ENCODE data around the gene LDB2.

GRCh38 chr4:16728111-16728510, 170.3 kb downstream of the LDB2 start:
- TF ChIP-seq CTCF (IDR thresholded peaks at IDR 0.05) (no peak), ZFX (IDR thresholded peaks at IDR 0.05; ENCODE audit: borderline replicate concordance) (no peak)
